ENCODE results near the gene TRMU.
"Not testable (repeated sequence)": the region's sequence is repeated elsewhere in the genome, so short reads cannot be mapped to it uniquely, and the experiment has no call there.

Gene TRMU

GRCh38 chr22:46300491-46300890 is 35.0 kb upstream of the TRMU start:
- DNase-seq (ENCODE audit: low read depth), result no peak

GRCh38 chr22:46303347-46303965 is 32.1 kb upstream of the TRMU start:
- DNase-seq (ENCODE audit: low read depth), result no peak

- DNase-seq (ENCODE audit: low read depth), result no peak
These were observed 27.1 kb upstream of the TRMU start for GRCh38 chr22:46308283-46308988.

GRCh38 chr22:46309526-46310085 is 25.9 kb upstream of the TRMU start:
- no peak for DNase-seq (ENCODE audit: low read depth)

- DNase-seq (ENCODE audit: low read depth), result no peak
These were observed 23.5 kb upstream of the TRMU start for GRCh38 chr22:46312056-46312455.

- DNase-seq (ENCODE audit: low read depth), result not testable (repeated sequence)
These were observed 22.7 kb upstream of the TRMU start for GRCh38 chr22:46312848-46313247.

GRCh38 chr22:46315976-46316375 is 19.5 kb upstream of the TRMU start:
- DNase-seq (ENCODE audit: low read depth), result no peak

- DNase-seq (ENCODE audit: low read depth), result no peak
These were observed 17.9 kb upstream of the TRMU start for GRCh38 chr22:46317646-46318045.

- no peak for DNase-seq (ENCODE audit: low read depth)
These were observed 16.9 kb upstream of the TRMU start for GRCh38 chr22:46318576-46318975.

GRCh38 chr22:46319319-46319718 is 16.2 kb upstream of the TRMU start:
- DNase-seq (ENCODE audit: low read depth), result no peak

GRCh38 chr22:46320166-46320710 is 15.3 kb upstream of the TRMU start:
- no peak for DNase-seq (ENCODE audit: low read depth)

- no peak for DNase-seq (ENCODE audit: low read depth)
These were observed 14.7 kb upstream of the TRMU start for GRCh38 chr22:46320716-46321386.

GRCh38 chr22:46322711-46323110 is 12.8 kb upstream of the TRMU start:
- DNase-seq (ENCODE audit: low read depth), result no peak

GRCh38 chr22:46323162-46323561 is 12.4 kb upstream of the TRMU start:
- DNase-seq (ENCODE audit: low read depth), result no peak

GRCh38 chr22:46326066-46326680 is 9.3 kb upstream of the TRMU start:
- DNase-seq (ENCODE audit: low read depth), result no peak

- no peak for DNase-seq (ENCODE audit: low read depth)
These were observed 7.6 kb upstream of the TRMU start for GRCh38 chr22:46327691-46328465.

GRCh38 chr22:46328797-46329196 is 6.7 kb upstream of the TRMU start:
- no peak for DNase-seq (ENCODE audit: low read depth)

GRCh38 chr22:46329616-46330015 is 5.9 kb upstream of the TRMU start:
- DNase-seq (ENCODE audit: low read depth), result no peak

GRCh38 chr22:46330426-46330825 is 5.1 kb upstream of the TRMU start:
- DNase-seq (ENCODE audit: low read depth), result no peak

- DNase-seq (ENCODE audit: low read depth), result no peak
These were observed 4.0 kb upstream of the TRMU start for GRCh38 chr22:46331496-46331895.

All from activated T-helper 1 cell treated with Interleukin-2 at 50 U/mL for 16 hours (primary cell).